ENCODE data around the gene ESRRB.

Gene ESRRB

DNA sequence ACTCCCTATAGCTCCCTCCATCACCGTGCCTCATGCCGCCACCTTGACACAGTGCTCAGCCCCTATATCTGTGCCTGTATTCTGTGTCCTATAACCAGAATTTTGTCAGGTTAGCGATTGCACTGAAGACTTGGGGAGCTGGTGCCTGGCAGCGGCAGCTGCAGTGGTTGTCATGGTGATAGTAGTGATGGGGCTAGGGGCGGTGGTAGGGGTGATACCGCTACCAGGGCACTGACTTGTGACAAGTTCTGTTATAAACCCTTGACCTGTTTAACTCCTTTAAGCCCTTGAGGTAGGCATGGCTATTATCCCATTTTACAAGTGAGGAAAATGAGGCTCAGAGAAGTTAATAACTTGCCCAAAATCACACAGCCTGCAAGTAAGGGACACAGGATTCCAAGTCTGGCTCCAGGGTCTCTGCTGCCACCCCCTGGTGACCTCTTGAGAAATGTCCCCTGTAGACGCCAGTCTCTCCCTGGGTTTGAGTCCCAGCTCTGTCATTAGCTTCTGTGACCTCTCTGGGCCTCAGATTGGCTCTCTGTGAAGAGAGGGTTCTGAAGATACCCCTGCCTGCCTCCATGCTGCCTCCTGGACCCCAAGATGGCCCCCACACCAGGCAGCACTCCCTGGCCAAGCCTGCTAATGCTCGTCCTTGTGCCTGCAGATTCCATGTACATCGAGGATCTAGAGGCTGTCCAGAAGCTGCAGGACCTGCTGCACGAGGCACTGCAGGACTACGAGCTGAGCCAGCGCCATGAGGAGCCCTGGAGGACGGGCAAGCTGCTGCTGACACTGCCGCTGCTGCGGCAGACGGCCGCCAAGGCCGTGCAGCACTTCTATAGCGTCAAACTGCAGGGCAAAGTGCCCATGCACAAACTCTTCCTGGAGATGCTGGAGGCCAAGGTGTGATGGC is 121.9 kb downstream of the ESRRB start:
- TF ChIP-seq, protein P1, sequence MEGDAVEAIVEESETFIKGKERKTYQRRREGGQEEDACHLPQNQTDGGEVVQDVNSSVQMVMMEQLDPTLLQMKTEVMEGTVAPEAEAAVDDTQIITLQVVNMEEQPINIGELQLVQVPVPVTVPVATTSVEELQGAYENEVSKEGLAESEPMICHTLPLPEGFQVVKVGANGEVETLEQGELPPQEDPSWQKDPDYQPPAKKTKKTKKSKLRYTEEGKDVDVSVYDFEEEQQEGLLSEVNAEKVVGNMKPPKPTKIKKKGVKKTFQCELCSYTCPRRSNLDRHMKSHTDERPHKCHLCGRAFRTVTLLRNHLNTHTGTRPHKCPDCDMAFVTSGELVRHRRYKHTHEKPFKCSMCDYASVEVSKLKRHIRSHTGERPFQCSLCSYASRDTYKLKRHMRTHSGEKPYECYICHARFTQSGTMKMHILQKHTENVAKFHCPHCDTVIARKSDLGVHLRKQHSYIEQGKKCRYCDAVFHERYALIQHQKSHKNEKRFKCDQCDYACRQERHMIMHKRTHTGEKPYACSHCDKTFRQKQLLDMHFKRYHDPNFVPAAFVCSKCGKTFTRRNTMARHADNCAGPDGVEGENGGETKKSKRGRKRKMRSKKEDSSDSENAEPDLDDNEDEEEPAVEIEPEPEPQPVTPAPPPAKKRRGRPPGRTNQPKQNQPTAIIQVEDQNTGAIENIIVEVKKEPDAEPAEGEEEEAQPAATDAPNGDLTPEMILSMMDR (IDR thresholded peaks at IDR 0.05; ENCODE audit: low read length, missing control alignments) = no peak
- H3K4me3 ChIP-seq (replicated peaks; ENCODE audit: low read depth, low read length) = no peak overlapping the region
- DNase-seq (ENCODE audit: low read depth) = no peak

DNA sequence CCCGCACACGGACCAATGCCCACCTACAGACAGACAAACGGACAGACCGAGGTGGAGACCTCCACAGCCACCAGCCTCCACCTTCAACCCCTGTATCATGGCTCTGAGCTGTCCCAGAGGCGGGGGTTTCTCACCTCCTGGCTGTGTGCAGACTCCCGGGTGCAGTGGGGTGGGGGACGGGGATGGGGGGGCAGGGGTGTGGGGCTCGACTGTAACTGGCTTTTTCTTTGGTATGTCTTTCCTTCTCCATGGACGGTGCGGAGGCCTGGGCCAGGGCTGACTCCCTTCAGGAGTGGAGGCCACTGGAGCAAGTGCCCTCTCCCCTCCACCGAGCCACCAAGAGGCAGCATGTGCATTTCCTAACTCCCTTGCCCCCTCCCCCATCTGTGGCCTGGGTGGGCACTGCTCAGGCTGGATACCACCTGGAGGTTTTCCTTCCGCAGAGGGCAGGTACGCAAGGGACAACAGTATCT is 122.6 kb downstream of the ESRRB start:
- DNase-seq (ENCODE audit: low read depth) = no peak
- TF ChIP-seq, protein P1 (IDR thresholded peaks at IDR 0.05; ENCODE audit: low read length, missing control alignments) = no peak
- H3K4me3 ChIP-seq (replicated peaks; ENCODE audit: low read depth, low read length) = no peak overlapping the region

DNA sequence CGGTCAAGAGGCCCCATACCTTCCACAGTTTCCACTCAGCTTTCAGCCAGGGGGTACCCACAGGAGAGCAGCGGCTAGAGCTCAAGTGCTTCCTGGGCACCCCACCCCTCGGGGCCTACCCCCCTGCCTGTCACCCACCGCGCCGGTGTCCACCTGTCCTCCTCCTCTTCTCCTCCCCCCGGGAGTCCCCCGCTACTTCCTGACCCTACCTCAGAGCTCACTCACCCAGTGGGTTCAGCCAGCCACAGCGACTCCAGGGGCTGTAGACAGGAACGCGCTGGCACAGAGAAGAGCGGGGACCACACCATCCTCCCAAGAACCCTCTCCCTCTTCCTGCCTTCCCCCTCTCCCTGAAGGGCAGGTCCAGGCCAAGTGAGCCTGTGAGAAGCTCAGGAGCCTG is 123.0 kb downstream of the ESRRB start:
- H3K4me3 ChIP-seq (replicated peaks; ENCODE audit: low read depth, low read length) = no peak overlapping the region

DNA sequence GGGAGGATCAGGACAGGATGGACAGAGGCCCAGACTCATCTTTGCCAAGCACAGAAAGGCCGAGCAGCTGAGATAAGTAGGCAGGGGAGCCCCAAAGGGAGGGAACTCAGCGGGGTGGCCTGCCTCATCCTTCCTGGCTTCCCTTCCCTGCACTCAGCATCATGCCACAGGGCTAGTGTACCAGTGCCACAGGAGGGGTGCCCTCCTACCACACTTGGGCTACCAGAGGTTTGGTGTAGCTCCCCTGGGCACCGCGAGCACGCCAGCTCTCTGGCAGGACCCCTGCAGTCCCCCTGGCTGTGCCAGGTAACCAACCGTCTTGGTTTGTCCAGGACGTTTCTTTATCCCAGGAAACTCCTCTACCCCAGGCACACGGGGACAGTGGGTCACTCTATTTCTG is 123.5 kb downstream of the ESRRB start:
- no peak overlapping the region for H3K4me3 ChIP-seq (replicated peaks; ENCODE audit: low read depth, low read length)
- TF ChIP-seq, protein P1 (IDR thresholded peaks at IDR 0.05; ENCODE audit: low read length, missing control alignments) = no peak
- no peak for DNase-seq (ENCODE audit: low read depth)

More for the DNA sequence above, 123.0 kb downstream of the ESRRB start:
- TF ChIP-seq, protein P1 (IDR thresholded peaks at IDR 0.05; ENCODE audit: low read length, missing control alignments) = no peak
- no peak for DNase-seq (ENCODE audit: low read depth)

DNA sequence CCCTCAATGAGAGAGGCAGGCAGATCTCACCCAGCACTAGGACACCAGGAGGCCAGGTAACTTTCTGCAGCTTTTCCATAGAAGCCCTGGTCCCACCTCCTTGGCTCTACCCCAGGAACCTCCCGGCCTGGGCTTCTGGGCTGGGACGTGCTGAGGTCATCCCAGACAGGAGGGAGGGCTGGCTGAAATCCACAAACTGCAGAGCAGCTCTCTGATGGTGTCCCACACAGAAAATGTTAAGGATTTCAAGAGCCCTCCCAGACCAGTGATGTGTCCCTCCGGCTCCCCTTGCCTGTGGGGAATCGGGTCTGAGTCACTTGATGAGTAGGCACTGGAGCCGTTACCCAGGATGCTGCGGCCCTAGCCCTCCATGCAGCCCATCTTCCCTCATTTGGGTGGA is 124.1 kb downstream of the ESRRB start:
- no peak for DNase-seq (ENCODE audit: low read depth)
- H3K4me3 ChIP-seq (replicated peaks; ENCODE audit: low read depth, low read length) = no peak overlapping the region
- TF ChIP-seq, protein P1 (IDR thresholded peaks at IDR 0.05; ENCODE audit: low read length, missing control alignments) = no peak

DNA sequence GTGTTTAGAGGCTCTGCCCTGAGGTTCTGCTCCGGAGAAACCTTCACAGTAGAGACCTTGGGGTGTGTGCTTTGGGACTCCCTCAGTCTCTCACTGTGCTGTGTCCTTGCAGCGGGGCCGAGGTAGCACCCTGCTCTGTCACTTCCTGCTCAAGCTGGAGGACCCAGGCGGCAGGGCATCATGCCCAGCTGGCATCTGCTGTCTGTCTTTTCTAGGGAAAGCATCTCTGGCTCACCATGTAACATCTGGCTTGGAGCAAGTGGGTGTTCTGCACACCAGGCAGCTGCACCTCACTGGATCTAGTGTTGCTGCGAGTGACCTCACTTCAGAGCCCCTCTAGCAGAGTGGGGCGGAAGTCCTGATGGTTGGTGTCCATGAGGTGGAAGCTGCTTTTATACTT is 124.5 kb downstream of the ESRRB start:
- DNase-seq (ENCODE audit: low read depth) = no peak
- H3K4me3 ChIP-seq (replicated peaks; ENCODE audit: low read depth, low read length) = no peak overlapping the region
- TF ChIP-seq, protein P1 (IDR thresholded peaks at IDR 0.05; ENCODE audit: low read length, missing control alignments) = no peak

All from fibroblast of pulmonary artery (primary cell).